ENCODE data around the gene C14orf180.
A peak's percentile ranks its signal among the peaks of the same experiment; 100 is the strongest.

Gene C14orf180

GRCh38 chr14:104550861-104551728 is 28.5 kb upstream of the C14orf180 start:
- CTCF ChIA-PET: interaction anchor here (0.7 kb wide), 1 partner anchor 429 kb away, joined by 4 read pairs; no protein-coding TSS in a partner anchor
- Histone ChIP-seq H3K36me3 (ENCODE audit: control insufficient read depth in 2 of 2, insufficient read depth in 1 of 2, low read length in 2 of 2) (no peaks in the 10 kb centered on the region), H3K4me3 (ENCODE audit: low read depth, low read length) (no peak overlapping the region), H3K27ac (ENCODE audit: extremely low read depth, low read depth, low read length) (no peak overlapping the region), H3K9me3 (ENCODE audit: control insufficient read depth, insufficient read depth, low read depth, low read length) (no peaks in the 10 kb centered on the region), H3K4me1 (ENCODE audit: control insufficient read depth, insufficient read depth, low read length) (no peaks in the 10 kb centered on the region)
- POLR2A ChIA-PET: no interaction called here
- TF ChIP-seq ZNF707 (tag by site-specific recombination; IDR thresholded peaks at IDR 0.05) (no peak), ZNF658 (tag by site-specific recombination; IDR thresholded peaks at IDR 0.05) (no peak), YY2 (tag by site-specific recombination; IDR thresholded peaks at IDR 0.05) (no peak), ZNF639 (tag by site-specific recombination; IDR thresholded peaks at IDR 0.05) (no peak), ZNF776 (tag by site-specific recombination; IDR thresholded peaks at IDR 0.05; ENCODE audit: borderline replicate concordance) (no peak), ZNF48 (tag by site-specific recombination; IDR thresholded peaks at IDR 0.05) (no peak), ZNF133 (tag by site-specific recombination; IDR thresholded peaks at IDR 0.05) (no peak)

DNA sequence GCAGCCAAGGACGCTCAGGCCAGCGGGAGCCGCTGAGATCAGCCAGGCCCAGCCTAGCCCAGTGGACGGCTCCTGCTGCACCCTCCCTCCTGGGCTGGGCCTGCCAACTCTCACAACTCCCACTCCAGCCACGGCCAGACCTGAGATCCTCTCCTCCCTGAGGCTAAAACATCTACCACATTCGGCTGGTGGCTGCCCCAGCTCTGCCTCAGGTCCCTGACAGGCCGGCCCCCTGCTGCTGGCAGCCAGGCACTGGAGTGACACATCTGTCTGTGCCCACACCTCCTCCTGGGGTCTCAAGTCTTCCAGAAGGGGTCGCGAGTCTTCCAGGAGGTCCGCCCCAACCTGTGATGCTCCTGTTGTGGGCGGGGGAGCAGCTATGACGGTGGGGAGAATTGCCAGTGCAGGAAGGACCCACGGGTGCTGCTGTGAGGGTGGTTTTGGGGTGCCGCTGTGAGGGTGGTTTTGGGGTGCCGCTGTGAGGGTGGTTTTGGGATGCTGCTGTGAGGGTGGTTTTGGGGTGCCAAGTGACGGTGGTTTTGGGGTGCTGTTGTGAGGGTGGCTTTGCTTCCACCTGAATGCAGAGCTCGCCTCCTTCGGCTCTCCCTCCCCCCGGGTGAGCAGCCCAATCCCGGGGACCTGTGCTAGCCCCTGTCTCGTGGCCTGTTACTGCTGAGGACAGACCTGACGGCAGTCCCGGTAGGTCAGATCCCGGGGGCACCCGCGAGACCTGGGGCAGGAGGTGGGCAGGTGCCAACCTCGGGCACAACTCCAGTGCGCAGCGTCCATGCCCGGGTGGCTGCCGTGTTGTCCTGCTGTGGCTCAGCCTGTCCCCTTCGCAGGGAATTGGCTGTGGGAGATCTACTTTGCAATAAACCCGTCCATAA is 27.5 kb upstream of the C14orf180 start:
- Histone ChIP-seq H3K27ac (ENCODE audit: extremely low read depth, low read depth, low read length) (no peak overlapping the region), H3K36me3 (ENCODE audit: control insufficient read depth in 2 of 2, insufficient read depth in 1 of 2, low read length in 2 of 2) (no peaks in the 10 kb centered on the region), H3K4me1 (ENCODE audit: control insufficient read depth, insufficient read depth, low read length) (no peaks in the 10 kb centered on the region), H3K4me3 (ENCODE audit: low read depth, low read length) (no peak overlapping the region), H3K9me3 (ENCODE audit: control insufficient read depth, insufficient read depth, low read depth, low read length) (no peaks in the 10 kb centered on the region)
- ChIA-PET POLR2A (no interaction called here), CTCF (interaction anchor here (0.6 to 0.7 kb wide), 2 partner anchors 254 to 430 kb away, joined by 4 to 5 read pairs; no protein-coding TSS in a partner anchor)
- TF ChIP-seq ZBTB10 (tag by site-specific recombination; IDR thresholded peaks at IDR 0.05): peak; percentile 78
- no peak for TF ChIP-seq ZNF214 (tag by site-specific recombination; IDR thresholded peaks at IDR 0.05; ENCODE audit: borderline replicate concordance)

- Histone ChIP-seq H3K4me1 (ENCODE audit: control insufficient read depth, insufficient read depth, low read length) (no peaks in the 10 kb centered on the region), H3K4me3 (ENCODE audit: low read depth, low read length) (no peak overlapping the region), H3K36me3 (ENCODE audit: control insufficient read depth in 2 of 2, insufficient read depth in 1 of 2, low read length in 2 of 2) (no peaks in the 10 kb centered on the region), H3K27ac (ENCODE audit: extremely low read depth, low read depth, low read length) (no peak overlapping the region), H3K9me3 (ENCODE audit: control insufficient read depth, insufficient read depth, low read depth, low read length) (no peaks in the 10 kb centered on the region)
- CTCF ChIA-PET: no interaction called here
- POLR2A ChIA-PET: no interaction called here
- TF ChIP-seq GLIS2 (tag by site-specific recombination; IDR thresholded peaks at IDR 0.05) (no peak), ZNF2 (tag by site-specific recombination; IDR thresholded peaks at IDR 0.05) (no peak), ZSCAN4 (tag by site-specific recombination; IDR thresholded peaks at IDR 0.05) (no peak), ZNF629 (tag by site-specific recombination; IDR thresholded peaks at IDR 0.05) (no peak), ZNF148 (tag by site-specific recombination; IDR thresholded peaks at IDR 0.05; ENCODE audit: borderline replicate concordance) (no peak), IKZF3 (tag by site-specific recombination; IDR thresholded peaks at IDR 0.05) (no peak), ZNF140 (tag by site-specific recombination; IDR thresholded peaks at IDR 0.05) (no peak)
- TF ChIP-seq, protein P1, sequence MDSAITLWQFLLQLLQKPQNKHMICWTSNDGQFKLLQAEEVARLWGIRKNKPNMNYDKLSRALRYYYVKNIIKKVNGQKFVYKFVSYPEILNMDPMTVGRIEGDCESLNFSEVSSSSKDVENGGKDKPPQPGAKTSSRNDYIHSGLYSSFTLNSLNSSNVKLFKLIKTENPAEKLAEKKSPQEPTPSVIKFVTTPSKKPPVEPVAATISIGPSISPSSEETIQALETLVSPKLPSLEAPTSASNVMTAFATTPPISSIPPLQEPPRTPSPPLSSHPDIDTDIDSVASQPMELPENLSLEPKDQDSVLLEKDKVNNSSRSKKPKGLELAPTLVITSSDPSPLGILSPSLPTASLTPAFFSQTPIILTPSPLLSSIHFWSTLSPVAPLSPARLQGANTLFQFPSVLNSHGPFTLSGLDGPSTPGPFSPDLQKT (IDR thresholded peaks at IDR 0.05; ENCODE audit: borderline replicate concordance, low read depth, low read length): no peak
These were observed 26.8 kb upstream of the C14orf180 start for GRCh38 chr14:104552738-104553125.
